ENCODE data around the gene LBHD1.
"Not testable (repeated sequence)": the region's sequence is repeated elsewhere in the genome, so short reads cannot be mapped to it uniquely, and the experiment has no call there.

The LBHD1 gene

DNA sequence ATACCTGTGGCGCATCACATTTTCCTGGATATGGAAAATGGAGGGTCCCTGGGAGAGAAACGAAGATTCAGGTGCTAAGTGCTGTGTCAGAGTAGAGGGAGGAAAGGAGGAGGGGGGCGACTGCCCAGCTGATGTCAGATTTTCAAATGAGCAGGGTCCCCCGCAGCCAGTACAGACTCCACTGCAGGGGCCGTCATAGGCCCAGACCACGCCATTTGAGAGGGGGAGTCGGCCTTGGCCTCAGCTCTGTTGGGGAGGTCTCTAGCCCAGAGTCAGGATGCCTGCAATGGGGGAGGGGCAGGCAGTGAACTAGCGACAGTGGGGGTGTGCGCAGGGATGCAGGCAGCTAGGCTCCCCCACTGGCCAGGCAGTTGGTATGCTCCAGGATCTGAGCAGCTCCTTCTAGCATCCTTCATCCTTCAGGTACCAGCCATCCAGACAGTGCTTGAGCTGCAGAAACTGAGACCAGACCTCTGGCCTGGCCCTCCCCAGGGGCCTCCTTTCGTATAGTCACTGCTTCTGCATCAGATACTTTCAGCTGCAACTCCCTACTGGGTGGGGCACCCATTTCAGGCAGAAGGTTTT lies 35.3 kb upstream of the LBHD1 start, which contains the start of the genes BSCL2 and GNG3:
Gene BSCL2 (minus strand): TSS at position 148 of the 585 bp plus-strand sequence. CDS start 229 bp downstream, outside the sequence.
Gene GNG3 (plus strand): TSS at position 400 of the 585 bp plus-strand sequence. CDS start 620 bp downstream, outside the sequence.
- Histone ChIP-seq H3K4me3 (ENCODE audit: control insufficient read depth in 1 of 7, extremely low read depth in 1 of 7, insufficient read depth in 4 of 7, low read depth in 2 of 7, low read length in 6 of 7) (peak within 1 kb of the TSS; percentile 33 to 90 (median 82)), H3K9me3 (ENCODE audit: control extremely low read depth in 1 of 5, control insufficient read depth in 4 of 5, insufficient read depth in 2 of 5, low read depth in 1 of 5, low read length in 4 of 5) (no peaks in the 10 kb centered on the region), H3K27ac (ENCODE audit: insufficient read depth in 1 of 2, low read depth in 1 of 2, low read length in 2 of 2, poor library complexity in 1 of 2, severe bottlenecking in 2 of 2) (peak within 1 kb of the TSS; percentile 93 to 97), H3K4me1 (ENCODE audit: control extremely low read depth in 1 of 4, control insufficient read depth in 4 of 4, insufficient read depth in 4 of 4, low read length in 3 of 4) (peaks cover 8 to 56% (median 44%) of the 10 kb centered on the region in 4 experiments), H3K27me3 (replicated peaks in 2 of 5; ENCODE audit: control insufficient read depth in 4 of 5, insufficient read depth in 5 of 5, low read length in 4 of 5) (no peaks in the 10 kb centered on the region), H3K36me3 (ENCODE audit: control insufficient read depth in 4 of 4, insufficient read depth in 4 of 4, low read length in 3 of 4) (peaks cover 2 to 27% (median 9%) of the 10 kb centered on the region in 4 experiments)
- ChIA-PET POLR2A (interaction anchor here (0.5 to 0.7 kb wide), 2 partner anchors 11 to 20 kb away, joined by 3 to 5 read pairs; partner anchors contain the start of gene HNRNPUL2), CTCF (interaction anchor here (0.9 to 4.1 kb wide), 4 partner anchors 12 to 124 kb away, joined by 3 to 20 read pairs (median 12); partner anchors contain the start of genes MTA2 and STX5)
- no peak for DNase-seq
- 97% methylated on average over 9 of the region's 10 CpGs for WGBS (ENCODE audit: insufficient coverage)

DNA sequence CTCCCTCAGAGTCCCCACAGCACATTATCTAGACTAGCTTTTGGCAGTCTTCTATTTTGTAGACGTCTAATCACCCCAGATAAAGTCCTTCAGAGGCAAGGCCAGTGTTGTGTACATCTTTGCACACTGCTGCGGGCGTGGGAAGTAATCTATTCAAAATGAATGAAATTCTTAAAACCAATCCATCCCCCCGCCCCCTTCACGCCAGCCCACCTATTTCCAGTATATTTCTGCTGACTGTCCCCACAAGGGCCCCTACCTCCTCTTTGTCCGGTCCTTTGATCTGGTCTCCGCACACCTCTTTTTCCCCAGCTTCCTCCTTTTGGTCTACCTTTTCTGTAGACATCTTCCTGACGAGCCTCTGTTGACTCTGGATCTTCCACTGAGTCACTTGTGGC lies 34.8 kb upstream of the LBHD1 start:
- POLR2A ChIA-PET: interaction anchor here (1.1 to 1.4 kb wide), 2 partner anchors 26 to 134 kb away, joined by 3 to 6 read pairs; no protein-coding TSS in a partner anchor
- 96% methylated on average over 8 of the region's 8 CpGs for WGBS (ENCODE audit: insufficient coverage)
- CTCF ChIA-PET: interaction anchor here (0.9 to 4.1 kb wide), 5 partner anchors 12 to 125 kb away, joined by 3 to 20 read pairs (median 6); partner anchors contain the start of genes LRRN4CL and STX5
- H3K27me3 ChIP-seq (replicated peaks in 2 of 5; ENCODE audit: control insufficient read depth in 4 of 5, insufficient read depth in 5 of 5, low read length in 4 of 5): no peaks in the 10 kb centered on the region
- H3K27ac ChIP-seq (ENCODE audit: insufficient read depth in 1 of 2, low read depth in 1 of 2, low read length in 2 of 2, poor library complexity in 1 of 2, severe bottlenecking in 2 of 2): no peak overlapping the region
- peak overlapping the region in 5 of 7 experiments; percentile 47 to 76 (median 63) for H3K4me3 ChIP-seq (ENCODE audit: control insufficient read depth in 1 of 7, extremely low read depth in 1 of 7, insufficient read depth in 4 of 7, low read depth in 2 of 7, low read length in 6 of 7)
- H3K9me3 ChIP-seq (ENCODE audit: control extremely low read depth in 1 of 5, control insufficient read depth in 4 of 5, insufficient read depth in 2 of 5, low read depth in 1 of 5, low read length in 4 of 5): no peaks in the 10 kb centered on the region
- H3K36me3 ChIP-seq (ENCODE audit: control insufficient read depth in 4 of 4, insufficient read depth in 4 of 4, low read length in 3 of 4): peaks cover 0 to 24% (median 7%) of the 10 kb centered on the region in 4 experiments
- no peak for DNase-seq
- H3K4me1 ChIP-seq (ENCODE audit: control extremely low read depth in 1 of 4, control insufficient read depth in 4 of 4, insufficient read depth in 4 of 4, low read length in 3 of 4): peaks cover 8 to 56% (median 44%) of the 10 kb centered on the region in 4 experiments

DNA sequence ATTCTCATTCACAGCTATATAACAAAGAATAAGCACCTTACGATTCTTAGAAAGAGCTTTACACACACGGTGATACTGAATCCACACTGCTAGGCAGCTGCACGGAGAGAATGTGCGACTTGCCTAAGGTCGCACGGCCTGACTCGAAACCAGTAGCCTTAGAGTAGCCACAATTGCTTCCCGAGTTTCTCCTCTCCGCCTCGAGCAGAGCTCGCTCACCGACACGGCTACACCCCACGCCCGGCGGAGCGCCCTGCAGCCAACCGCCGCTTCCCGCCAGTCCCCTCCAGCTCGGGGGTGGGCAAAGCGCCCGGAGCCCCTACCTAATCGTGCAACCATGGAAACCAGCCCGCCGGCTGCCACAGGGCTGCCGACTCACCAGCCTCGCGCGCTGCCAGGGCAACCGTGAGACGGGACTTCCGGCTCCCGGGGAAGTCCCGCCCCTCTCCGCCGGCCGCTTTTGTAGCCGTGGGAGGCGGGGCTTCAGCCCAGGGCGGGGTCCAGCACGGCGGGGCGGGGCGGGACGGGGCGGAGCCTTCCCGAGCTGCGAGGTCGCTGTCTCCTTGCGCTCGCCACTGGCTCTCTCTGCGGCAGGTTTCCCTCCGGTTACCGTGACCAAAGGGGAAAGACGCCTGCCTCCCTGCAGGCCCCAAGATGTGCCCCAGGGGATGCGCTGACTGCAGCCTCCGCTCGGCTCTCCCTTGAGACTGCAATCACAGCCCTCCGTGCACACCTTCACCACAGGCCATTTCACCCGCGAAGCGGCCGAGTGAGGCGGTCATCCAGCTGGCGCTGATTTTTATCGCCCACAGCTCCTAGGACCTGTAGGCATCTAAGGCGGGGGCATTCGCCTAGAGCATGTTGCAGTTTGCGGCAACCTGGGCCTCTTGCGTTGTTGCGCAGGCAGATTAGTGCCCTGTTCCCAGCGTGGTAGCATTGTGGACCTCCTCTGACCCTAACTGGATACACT lies 34.1 kb upstream of the LBHD1 start:
- ChIA-PET CTCF (interaction anchor here (0.9 to 3.9 kb wide), 10 partner anchors 10 to 126 kb away, joined by 3 to 16 read pairs (median 5); partner anchors contain the start of genes LRRN4CL, STX5 and TUT1), POLR2A (interaction anchor here (1.1 to 1.7 kb wide), 3 partner anchors 25 to 135 kb away, joined by 3 to 6 read pairs (median 6); partner anchors contain the start of gene TUT1)
- H3K27ac ChIP-seq (ENCODE audit: insufficient read depth in 1 of 2, low read depth in 1 of 2, low read length in 2 of 2, poor library complexity in 1 of 2, severe bottlenecking in 2 of 2): peak overlapping the region; percentile 89 to 92
- DNase-seq: peak; percentile 95 to 98 (median 98)
- 9% methylated on average over 64 of the region's 73 CpGs for WGBS (ENCODE audit: insufficient coverage)
- H3K4me1 ChIP-seq (ENCODE audit: control extremely low read depth in 1 of 4, control insufficient read depth in 4 of 4, insufficient read depth in 4 of 4, low read length in 3 of 4): peaks cover 8 to 56% (median 44%) of the 10 kb centered on the region in 4 experiments
- peaks cover 0 to 20% (median 7%) of the 10 kb centered on the region in 4 experiments for H3K36me3 ChIP-seq (ENCODE audit: control insufficient read depth in 4 of 4, insufficient read depth in 4 of 4, low read length in 3 of 4)
- H3K27me3 ChIP-seq (replicated peaks in 2 of 5; ENCODE audit: control insufficient read depth in 4 of 5, insufficient read depth in 5 of 5, low read length in 4 of 5): no peaks in the 10 kb centered on the region
- peak overlapping the region; percentile 33 to 90 (median 76) for H3K4me3 ChIP-seq (ENCODE audit: control insufficient read depth in 1 of 7, extremely low read depth in 1 of 7, insufficient read depth in 4 of 7, low read depth in 2 of 7, low read length in 6 of 7)
- H3K9me3 ChIP-seq (ENCODE audit: control extremely low read depth in 1 of 5, control insufficient read depth in 4 of 5, insufficient read depth in 2 of 5, low read depth in 1 of 5, low read length in 4 of 5): no peaks in the 10 kb centered on the region

DNA sequence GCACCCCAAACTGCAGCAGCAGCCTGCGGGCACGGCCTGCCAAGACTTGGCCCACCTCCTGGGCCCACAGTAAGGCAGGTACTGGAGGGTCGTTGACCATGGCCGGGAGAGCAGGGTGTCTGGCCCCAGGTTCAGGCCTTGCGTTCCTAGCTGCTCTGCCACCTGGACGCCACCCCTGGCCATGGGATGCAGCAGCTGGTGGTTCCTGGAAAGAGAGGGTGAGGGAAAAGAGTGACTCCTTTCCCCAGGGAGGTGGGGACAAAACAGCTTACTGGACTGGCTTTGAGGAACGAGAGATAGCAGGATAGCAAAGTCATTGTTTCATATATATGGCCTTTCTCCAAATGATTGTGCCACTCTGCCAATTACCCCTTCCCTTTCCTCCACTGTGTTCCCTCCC lies 33.3 kb upstream of the LBHD1 start:
- peak overlapping the region; percentile 89 to 92 for H3K27ac ChIP-seq (ENCODE audit: insufficient read depth in 1 of 2, low read depth in 1 of 2, low read length in 2 of 2, poor library complexity in 1 of 2, severe bottlenecking in 2 of 2)
- peak overlapping the region in 6 of 7 experiments; percentile 70 to 90 (median 76) for H3K4me3 ChIP-seq (ENCODE audit: control insufficient read depth in 1 of 7, extremely low read depth in 1 of 7, insufficient read depth in 4 of 7, low read depth in 2 of 7, low read length in 6 of 7)
- H3K36me3 ChIP-seq (ENCODE audit: control insufficient read depth in 4 of 4, insufficient read depth in 4 of 4, low read length in 3 of 4): peaks cover 0 to 19% (median 8%) of the 10 kb centered on the region in 4 experiments
- no peaks in the 10 kb centered on the region for H3K9me3 ChIP-seq (ENCODE audit: control extremely low read depth in 1 of 5, control insufficient read depth in 4 of 5, insufficient read depth in 2 of 5, low read depth in 1 of 5, low read length in 4 of 5)
- H3K4me1 ChIP-seq (ENCODE audit: control extremely low read depth in 1 of 4, control insufficient read depth in 4 of 4, insufficient read depth in 4 of 4, low read length in 3 of 4): peaks cover 8 to 51% (median 42%) of the 10 kb centered on the region in 4 experiments
- no peaks in the 10 kb centered on the region for H3K27me3 ChIP-seq (replicated peaks in 2 of 5; ENCODE audit: control insufficient read depth in 4 of 5, insufficient read depth in 5 of 5, low read length in 4 of 5)
- DNase-seq: peak in 1 of 3 donors; percentile 27
- ChIA-PET POLR2A (interaction anchor here (1.4 to 1.7 kb wide), 2 partner anchors 24 to 114 kb away, joined by 6 read pairs; partner anchors contain the start of gene TUT1), CTCF (interaction anchor here (1.0 to 3.9 kb wide), 9 partner anchors 9 to 113 kb away, joined by 3 to 16 read pairs (median 5); partner anchors contain the start of genes LRRN4CL and TUT1)
- 68% methylated on average over 7 of the region's 7 CpGs for WGBS (ENCODE audit: insufficient coverage)

DNA sequence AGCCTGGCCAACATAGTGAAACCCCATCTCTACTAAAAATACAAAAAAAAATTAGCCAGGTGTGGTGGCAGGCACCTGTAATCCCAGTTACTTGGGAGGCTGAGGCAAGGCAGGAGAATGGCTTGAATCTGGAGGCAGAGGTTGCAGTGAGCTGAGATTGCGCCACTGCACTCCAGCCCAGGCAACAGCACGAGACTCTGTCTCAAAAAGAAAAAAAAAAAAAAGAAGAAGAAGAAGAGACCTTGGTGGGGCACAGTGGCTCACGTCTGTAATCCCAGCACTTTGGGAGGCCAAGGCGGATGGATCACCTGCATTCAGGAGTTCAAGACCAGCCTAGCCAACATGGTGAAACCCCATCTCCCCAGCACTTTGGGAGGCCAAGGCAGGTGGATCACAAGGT lies 31.9 kb upstream of the LBHD1 start:
- POLR2A ChIA-PET; DNase-seq; H3K27ac ChIP-seq (ENCODE audit: insufficient read depth in 1 of 2, low read depth in 1 of 2, low read length in 2 of 2, poor library complexity in 1 of 2, severe bottlenecking in 2 of 2); H3K9me3 ChIP-seq (ENCODE audit: control extremely low read depth in 1 of 5, control insufficient read depth in 4 of 5, insufficient read depth in 2 of 5, low read depth in 1 of 5, low read length in 4 of 5); H3K4me3 ChIP-seq (ENCODE audit: control insufficient read depth in 1 of 7, extremely low read depth in 1 of 7, insufficient read depth in 4 of 7, low read depth in 2 of 7, low read length in 6 of 7); H3K27me3 ChIP-seq (replicated peaks in 2 of 5; ENCODE audit: control insufficient read depth in 4 of 5, insufficient read depth in 5 of 5, low read length in 4 of 5): not testable (repeated sequence)
- H3K4me1 ChIP-seq (ENCODE audit: control extremely low read depth in 1 of 4, control insufficient read depth in 4 of 4, insufficient read depth in 4 of 4, low read length in 3 of 4): peaks cover 6 to 40% (median 32%) of the 10 kb centered on the region in 4 experiments
- 91% methylated on average over 2 of the region's 4 CpGs for WGBS (ENCODE audit: insufficient coverage)
- CTCF ChIA-PET: interaction anchor here (2.0 to 3.9 kb wide), 3 partner anchors 9 to 112 kb away, joined by 5 to 18 read pairs (median 16); partner anchors contain the start of gene TUT1
- H3K36me3 ChIP-seq (ENCODE audit: control insufficient read depth in 4 of 4, insufficient read depth in 4 of 4, low read length in 3 of 4): peaks cover 0 to 16% (median 6%) of the 10 kb centered on the region in 4 experiments

DNA sequence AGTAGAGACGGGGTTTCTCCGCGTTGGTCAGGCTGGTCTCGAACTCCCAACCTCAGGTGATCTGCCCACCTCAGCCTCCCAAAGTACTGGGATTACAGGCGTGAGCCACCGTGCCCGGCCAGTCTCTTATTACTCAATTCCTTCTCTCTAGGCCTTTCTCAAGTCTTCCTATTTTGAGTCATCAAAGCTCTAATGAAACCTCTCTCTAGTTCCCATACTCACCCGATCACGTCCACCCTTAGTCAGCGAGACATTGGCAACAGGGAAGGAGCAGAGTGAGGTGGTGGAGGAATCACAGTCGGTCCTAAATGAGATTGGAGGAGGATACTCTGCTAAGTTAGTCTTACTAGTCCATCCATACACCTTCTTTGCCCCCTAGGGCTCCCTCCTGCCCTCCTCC lies 30.2 kb upstream of the LBHD1 start:
- Histone ChIP-seq H3K9me3 (ENCODE audit: control extremely low read depth in 1 of 5, control insufficient read depth in 4 of 5, insufficient read depth in 2 of 5, low read depth in 1 of 5, low read length in 4 of 5) (no peaks in the 10 kb centered on the region), H3K4me1 (ENCODE audit: control extremely low read depth in 1 of 4, control insufficient read depth in 4 of 4, insufficient read depth in 4 of 4, low read length in 3 of 4) (peaks cover 6 to 23% (median 20%) of the 10 kb centered on the region in 4 experiments), H3K27ac (ENCODE audit: insufficient read depth in 1 of 2, low read depth in 1 of 2, low read length in 2 of 2, poor library complexity in 1 of 2, severe bottlenecking in 2 of 2) (no peak overlapping the region), H3K4me3 (ENCODE audit: control insufficient read depth in 1 of 7, extremely low read depth in 1 of 7, insufficient read depth in 4 of 7, low read depth in 2 of 7, low read length in 6 of 7) (no peak overlapping the region), H3K27me3 (replicated peaks in 2 of 5; ENCODE audit: control insufficient read depth in 4 of 5, insufficient read depth in 5 of 5, low read length in 4 of 5) (no peaks in the 10 kb centered on the region), H3K36me3 (ENCODE audit: control insufficient read depth in 4 of 4, insufficient read depth in 4 of 4, low read length in 3 of 4) (peaks cover 0 to 19% (median 6%) of the 10 kb centered on the region in 4 experiments)
- CTCF ChIA-PET: interaction anchor here (0.8 to 1.9 kb wide), 6 partner anchors 10 to 308 kb away, joined by 3 to 5 read pairs (median 4); no protein-coding TSS in a partner anchor
- 100% methylated on average over 4 of the region's 11 CpGs for WGBS (ENCODE audit: insufficient coverage)
- DNase-seq: no peak
- POLR2A ChIA-PET: no interaction called here
